Stimulated activated CD4-positive, alpha-beta T cell treated with anti-CD3 and anti-CD28 coated beads, Interleukin-4, amount 100 ng/mL, for 48 hours (primary cell): ENCODE measurements around the gene CUL9.
A peak's percentile ranks its signal among the peaks of the same experiment; 100 is the strongest.

ENCODE experiments used
- DNase-seq, 2 donors: peaks; one replicate each; pipeline ENCODE4 v3.0.0-alpha.2; 2020; ENCODE audit warnings: low read depth in 2 of 2

The CUL9 gene

DNA sequence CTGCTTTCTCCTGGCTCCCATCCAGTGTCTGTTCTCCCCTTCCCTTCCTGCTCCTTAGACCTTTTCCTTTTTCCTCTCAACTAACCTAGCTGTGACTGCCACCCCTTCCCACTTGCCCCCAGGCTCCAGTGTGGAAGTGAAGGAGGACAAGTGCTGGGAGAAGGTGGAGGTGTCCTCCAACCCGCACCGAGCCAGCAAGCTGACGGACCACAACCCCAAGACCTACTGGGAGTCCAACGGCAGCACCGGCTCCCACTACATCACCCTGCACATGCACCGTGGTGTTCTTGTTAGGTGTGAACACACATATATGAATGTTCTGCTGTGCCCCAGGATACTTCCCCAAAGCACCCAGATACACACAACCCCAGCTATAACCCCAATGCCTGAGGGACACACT is 18.5 kb downstream of the CUL9 start:
- no peak for DNase-seq

DNA sequence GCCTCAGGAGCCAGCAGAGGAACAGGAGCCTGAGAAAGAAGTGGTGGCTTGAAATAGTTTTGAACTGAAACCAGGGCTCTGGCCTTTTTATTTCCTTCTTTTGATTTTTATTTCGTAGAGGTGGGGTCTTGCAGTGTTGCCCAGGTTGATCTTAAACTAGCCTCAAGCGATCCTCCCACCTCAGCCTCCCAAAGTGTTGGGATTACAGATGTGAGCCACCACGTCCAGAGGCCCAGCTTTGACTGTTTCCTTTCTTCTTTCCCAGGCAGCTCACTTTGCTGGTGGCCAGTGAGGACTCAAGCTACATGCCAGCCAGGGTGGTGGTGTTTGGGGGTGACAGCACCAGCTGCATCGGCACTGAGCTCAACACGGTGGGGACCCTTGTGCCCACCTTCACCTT is 20.5 kb downstream of the CUL9 start:
- DNase-seq = no peak

DNA sequence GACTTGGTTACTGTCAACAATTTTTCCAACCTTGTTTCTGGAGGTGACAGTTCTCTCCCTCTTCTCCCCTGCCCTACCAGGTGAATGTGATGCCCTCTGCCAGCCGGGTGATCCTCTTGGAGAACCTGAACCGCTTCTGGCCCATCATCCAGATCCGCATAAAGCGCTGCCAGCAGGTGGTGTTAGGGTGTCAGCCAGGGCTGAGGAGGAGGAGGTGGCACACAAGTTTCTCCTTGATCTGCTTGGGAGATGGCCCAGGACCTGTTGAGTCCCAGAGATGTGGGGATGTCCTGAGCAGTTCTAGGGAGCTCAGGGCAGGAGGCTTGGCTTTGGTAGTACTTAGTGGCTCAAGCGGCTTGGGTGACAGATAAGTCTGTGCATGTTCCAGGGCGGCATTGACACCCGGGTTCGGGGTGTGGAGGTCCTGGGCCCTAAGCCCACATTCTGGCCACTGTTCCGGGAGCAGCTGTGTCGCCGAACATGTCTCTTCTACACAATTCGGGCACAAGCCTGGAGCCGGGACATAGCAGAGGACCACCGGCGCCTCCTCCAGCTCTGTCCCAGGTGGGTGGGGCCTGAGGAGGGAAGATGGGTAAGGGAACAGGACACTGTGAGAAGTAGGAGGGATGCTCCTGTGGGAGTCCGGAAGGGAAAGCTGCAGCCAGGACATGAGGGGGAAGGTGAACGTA is 21.2 kb downstream of the CUL9 start:
- no peak for DNase-seq

DNA sequence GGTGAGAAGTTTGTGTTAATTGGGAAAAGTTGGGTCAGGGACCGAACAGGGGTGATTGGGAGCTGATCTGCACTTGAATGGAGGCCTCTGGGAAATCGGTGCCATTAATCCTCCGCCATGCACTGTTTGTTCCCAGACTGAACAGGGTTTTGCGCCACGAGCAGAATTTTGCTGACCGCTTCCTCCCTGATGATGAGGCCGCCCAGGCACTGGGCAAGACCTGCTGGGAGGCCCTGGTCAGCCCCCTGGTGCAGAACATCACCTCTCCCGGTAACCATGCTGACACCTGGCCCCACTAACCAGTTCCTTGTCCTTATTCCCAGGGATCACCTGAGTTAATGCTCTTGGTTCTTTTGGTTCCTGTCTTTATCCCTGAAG is 21.7 kb downstream of the CUL9 start:
- DNase-seq = no peak

DNA sequence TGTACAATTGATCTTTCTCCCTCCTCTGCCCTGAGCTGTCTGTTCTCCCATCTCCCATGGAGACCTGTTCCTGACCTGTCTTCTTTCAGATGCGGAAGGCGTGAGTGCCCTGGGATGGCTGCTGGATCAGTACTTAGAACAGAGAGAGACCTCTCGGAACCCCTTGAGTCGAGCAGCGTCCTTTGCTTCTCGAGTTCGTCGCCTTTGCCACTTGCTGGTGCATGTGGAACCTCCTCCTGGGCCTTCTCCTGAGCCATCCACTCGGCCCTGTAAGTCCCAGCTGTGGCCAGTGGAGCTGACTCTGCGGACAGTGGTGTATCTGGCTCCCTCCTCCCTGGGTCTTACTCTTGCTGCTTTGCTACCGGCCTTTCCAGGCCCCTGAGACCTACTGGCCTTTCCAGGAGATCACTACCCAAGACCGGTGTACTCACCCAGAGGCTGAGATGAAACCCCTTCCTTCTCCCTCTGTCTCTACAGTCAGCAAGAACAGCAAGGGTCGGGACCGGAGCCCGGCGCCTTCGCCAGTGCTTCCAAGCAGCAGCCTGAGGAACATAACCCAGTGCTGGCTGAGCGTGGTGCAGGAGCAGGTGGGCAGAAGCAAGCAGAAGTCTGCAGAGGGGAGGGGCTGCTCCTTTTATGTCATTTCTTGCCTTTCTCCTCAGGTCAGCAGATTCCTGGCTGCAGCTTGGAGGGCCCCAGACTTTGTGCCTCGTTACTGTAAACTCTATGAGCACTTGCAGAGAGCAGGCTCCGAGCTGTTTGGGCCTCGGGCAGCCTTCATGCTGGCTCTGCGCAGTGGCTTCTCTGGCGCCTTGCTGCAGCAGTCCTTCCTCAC is 22.5 kb downstream of the CUL9 start:
- no peak for DNase-seq

DNA sequence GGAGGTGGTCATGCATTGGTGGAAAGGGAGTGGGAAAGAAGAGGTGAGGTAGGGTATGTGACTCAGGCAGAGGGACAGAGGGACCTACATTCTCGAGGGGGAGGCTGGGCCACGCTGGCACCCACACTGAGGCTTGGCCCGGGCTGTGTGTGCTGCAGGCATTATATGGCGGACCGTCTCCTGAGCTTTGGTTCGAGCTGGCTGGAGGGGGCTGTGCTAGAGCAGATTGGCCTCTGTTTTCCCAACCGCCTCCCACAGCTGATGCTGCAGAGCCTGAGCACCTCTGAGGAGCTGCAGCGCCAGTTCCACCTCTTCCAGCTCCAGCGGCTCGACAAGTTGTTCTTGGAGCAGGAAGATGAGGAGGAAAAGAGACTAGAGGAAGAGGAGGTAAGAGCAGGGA is 23.9 kb downstream of the CUL9 start:
- DNase-seq = no peak

DNA sequence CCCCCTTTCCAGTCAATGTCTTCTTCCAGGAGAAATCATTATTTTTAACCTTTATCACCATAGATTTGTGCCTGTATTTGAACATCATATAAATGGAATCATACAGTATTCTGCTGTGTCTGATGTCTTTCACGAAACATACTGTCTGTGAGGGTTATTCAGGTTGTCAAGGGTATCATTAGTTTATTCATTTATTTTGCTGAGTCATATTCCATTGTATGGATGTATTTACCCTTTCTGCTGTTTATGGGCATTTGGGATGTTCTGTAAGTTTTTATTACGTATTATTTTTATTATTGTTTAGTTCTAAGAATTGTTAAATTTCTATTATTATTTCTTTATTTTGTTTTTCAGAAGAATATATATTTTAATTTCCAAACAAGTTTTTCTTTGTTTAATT is 25.3 kb downstream of the CUL9 start:
- DNase-seq = no peak

DNA sequence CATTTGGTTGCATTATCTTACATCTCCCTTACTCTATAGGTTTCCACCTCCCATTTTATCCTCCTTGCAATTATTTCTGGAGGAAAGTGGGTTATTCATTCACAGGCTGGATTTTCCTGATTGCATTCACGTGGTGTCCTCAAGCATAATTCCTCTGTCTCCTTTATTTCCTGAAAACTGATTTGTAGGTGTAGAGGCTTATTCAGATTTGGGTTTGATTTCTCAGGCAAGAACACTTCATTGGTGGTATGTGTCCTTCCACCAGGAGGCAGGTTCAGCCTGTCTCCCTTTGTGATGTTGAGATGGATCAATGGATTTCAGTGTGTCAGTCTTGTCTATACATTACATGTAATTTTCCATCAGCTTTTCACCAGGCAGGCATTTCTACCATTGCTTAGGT is 30.0 kb downstream of the CUL9 start:
- no peak for DNase-seq

DNA sequence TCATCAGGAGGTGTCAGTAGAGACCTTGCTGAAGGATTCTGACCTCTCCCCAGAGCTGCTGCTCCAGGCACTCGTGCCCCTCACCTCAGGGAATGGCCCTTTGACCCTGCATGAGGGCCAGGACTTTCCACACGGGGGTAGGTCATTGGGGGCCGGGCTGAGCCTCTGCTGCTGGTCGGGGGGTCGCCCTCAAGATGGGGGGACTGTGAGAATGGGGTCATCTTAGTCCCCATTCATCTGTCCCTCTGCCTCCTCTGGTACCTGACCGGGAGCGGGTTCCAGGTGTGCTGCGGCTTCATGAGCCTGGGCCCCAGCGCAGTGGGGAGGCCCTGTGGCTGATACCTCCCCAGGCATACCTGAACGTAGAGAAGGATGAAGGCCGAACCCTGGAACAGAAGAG is 31.4 kb downstream of the CUL9 start:
- DNase-seq = no peak

DNA sequence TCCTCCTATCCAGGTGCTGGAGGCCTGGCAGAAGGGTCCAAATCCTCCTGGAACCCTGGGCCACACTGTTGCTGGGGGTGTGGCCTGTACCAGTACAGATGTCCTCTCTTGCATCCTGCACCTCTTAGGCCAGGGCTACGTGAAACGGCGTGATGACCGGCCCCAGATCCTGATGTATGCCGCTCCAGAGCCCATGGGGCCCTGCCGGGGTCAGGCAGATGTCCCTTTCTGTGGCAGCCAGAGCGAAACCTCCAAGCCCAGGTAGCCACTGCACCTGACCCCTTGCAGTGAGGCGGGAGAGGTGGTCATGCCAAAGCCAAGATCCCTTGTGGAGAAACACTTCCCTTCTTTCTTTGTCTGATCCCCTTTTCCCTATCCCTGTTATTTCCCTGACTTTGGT is 33.1 kb downstream of the CUL9 start:
- DNase-seq = no peak

DNA sequence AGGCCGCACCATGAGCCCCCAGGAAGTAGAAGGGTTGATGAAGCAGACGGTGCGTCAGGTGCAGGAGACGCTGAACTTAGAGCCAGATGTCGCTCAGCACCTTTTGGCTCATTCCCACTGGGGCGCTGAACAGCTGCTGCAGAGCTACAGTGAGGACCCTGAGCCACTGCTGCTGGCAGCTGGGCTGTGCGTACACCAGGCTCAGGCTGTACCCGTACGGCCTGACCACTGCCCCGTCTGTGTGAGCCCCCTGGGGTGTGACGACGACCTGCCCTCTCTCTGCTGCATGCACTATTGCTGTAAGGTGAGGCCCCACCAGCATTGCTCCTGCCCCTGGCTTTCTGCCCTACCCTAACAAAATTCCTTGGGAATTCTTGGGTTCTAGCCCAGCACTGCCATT is 34.2 kb downstream of the CUL9 start:
- no peak for DNase-seq

DNA sequence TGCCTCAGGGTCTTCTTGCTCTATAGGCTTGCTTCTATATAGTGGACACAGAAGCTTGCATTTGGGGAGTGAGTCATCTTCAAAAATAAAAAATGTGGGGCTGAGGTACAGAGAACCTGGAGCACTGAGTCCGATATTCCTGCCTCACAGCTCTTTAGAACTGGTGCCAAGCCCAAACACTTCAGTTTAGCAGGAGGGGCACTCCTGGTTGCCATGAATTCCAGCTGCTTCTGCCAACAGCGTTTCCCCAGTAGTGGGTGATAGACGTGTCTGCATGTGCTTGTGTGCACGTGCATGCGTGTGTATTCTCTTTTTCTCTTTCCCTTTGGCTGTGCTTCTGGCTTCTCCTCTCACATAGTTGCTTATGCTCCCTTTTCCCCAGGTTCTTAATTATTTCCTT is 35.4 kb downstream of the CUL9 start:
- no peak for DNase-seq

DNA sequence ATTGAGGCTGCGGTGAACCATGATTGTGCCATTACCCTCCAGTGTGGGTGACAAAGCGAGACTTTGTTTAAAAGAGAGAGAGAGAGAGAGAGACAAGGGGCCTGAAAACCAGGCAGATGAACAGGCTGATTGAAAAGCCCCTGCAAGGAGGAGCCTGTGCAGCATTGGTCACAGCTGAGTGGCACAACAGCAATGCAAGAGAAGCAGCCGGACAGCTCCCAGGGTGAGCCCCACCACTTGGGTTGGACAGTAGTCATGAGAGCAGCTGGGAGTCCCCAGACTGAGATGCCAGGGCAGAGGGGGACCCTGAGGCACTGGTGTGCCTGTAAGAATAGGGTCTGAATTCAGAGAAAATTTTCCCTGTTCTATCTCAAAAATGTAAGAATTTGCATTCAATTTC is 37.1 kb downstream of the CUL9 start:
- DNase-seq = no peak

DNA sequence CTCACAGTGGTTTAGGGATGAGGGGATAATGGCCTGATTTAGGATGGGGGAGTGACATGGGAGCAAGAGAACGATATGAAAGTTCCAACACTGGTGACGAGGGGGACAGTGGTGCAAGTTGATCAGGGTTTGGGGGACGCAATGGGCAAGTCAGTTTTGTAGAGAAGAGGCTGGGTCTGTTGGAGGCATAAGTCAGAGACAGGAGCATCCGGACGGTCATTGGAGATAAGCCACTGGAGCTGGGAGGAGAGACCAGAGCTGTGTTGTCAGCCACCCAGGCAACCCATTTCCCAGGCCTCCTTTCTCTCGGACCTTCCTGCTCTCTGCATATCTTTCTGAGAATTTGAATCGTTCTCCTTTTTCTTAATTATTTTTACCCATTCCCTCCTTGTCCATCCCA is 37.8 kb downstream of the CUL9 start:
- no peak for DNase-seq

DNA sequence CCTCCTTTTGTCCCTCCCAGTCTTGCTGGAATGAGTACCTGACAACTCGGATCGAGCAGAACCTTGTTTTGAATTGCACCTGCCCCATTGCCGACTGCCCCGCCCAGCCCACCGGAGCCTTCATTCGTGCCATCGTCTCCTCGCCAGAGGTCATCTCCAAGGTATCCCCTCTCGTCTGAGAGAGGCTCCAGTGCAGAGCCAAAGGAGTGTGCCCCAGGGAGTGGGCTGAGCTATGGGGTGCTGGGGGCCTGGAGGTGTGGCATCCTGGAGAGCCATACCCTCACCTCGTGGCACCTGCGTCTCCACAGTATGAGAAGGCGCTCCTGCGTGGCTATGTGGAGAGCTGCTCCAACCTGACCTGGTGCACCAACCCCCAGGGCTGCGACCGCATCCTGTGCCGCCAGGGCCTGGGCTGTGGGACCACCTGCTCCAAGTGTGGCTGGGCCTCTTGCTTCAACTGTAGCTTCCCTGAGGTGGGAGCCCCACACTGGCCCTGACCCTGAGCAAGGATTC is 38.5 kb downstream of the CUL9 start:
- no peak for DNase-seq

DNA sequence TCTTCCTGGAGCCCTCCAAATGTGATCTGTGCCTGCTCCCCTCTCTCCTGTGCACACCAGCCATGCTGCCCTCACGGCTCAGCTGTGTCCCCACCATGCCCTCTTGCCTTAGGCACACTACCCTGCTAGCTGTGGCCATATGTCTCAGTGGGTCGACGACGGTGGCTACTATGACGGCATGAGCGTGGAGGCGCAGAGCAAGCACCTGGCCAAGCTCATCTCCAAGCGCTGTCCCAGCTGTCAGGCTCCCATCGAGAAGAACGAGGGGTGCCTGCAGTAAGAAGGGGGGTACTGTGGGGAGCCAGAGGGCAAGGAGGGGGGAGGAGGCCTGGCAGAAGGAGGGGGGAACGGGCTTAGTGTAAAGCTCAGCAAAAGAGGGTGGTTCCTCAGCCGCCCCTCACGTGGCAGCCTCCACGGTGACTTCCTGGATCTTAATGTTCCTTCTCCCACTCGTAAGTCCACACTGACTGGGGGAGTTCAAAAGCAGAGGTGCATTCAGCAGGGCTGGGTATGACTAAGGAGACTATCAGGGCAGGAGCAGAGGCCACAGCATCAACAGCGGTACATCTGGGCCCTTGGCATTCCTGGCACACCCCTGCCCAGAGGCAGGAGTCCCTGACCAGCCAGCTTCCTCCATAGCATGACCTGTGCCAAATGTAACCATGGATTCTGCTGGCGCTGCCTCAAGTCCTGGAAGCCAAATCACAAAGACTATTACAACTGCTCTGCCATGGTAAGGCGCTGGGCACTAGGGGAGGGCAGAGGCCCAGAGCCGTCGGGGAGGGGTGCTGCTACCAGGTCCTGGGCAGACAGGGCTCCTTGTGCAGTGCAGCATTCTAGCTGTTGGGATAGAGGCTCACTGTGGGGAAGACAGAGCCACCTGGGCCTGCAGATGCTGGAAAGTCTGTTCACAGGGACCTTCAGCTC is 39.3 kb downstream of the CUL9 start:
- DNase-seq = no peak

DNA sequence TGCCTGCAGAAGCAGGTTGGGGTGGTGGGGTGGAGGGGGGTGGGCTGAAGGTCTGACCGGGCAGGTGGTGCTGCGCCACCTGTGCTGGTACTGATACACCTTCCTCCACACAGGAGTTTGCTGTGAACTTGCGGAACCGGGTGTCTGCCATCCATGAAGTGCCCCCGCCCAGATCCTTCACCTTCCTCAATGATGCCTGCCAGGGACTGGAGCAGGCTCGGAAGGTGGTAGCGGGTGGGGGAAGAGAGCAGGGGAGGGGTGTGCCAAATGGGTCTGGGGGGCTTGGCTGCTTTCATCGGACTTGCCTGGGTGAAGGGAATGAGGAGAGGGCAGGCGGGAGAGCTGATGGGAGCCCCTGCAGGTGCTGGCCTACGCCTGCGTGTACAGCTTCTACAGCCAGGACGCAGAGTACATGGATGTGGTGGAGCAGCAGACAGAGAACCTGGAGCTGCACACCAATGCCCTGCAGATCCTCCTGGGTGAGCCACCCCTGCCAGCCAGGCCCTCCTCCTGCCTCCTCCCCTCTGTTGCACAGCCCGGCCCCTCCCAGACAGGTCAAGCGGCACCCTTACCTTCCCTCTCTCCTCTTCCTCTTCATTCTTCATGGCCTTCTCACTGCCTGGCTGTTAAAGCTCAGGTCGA is 40.5 kb downstream of the CUL9 start:
- no peak for DNase-seq

DNA sequence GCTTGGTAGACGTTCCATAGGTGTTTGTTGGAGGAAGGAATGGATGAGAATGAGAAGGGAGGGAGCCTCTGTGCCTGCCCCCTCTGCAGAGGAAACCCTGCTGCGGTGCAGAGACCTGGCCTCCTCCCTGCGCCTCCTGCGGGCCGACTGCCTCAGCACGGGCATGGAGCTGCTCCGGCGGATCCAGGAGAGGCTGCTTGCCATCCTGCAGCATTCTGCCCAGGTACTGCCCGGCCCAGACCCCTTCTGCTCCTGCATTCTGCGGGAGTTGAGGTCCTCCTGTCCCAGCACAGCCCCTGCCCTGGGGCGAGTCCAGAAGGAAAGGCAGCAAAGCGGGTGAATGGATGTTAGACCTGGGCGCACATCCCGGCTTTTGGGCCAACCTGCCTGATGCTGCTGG is 41.2 kb downstream of the CUL9 start:
- DNase-seq = no peak

DNA sequence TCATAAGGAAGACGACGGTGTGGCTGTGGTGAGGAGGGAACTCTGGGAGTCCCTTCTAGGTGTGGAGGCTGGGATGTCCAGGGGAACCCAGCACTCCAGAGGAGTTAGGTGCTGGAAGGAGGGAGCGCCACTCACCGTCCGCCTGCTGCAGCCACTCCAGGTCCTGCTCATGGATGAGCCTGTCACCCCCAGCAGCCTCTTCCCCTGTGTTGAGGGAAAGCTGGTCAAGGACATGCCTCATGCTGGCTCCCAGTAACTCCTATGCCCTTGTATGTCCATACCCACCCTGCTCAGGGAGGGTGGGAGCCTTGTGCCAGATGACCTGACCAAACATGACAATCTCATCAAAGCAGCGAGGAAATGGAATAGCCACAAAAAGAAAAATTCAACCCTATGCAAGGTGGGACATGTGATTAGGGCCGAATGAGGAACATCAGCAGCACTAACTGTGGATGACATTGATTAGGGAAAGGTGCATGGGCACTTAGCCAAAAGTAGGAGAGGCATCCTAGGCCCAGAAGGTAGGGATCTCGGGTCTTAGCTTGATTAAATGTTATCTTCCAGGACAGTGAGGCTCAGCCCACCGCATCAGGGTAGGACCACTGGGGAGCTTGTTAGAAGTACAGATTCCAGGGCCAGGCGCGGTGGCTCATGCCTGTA is 44.3 kb downstream of the CUL9 start:
- DNase-seq = no peak

DNA sequence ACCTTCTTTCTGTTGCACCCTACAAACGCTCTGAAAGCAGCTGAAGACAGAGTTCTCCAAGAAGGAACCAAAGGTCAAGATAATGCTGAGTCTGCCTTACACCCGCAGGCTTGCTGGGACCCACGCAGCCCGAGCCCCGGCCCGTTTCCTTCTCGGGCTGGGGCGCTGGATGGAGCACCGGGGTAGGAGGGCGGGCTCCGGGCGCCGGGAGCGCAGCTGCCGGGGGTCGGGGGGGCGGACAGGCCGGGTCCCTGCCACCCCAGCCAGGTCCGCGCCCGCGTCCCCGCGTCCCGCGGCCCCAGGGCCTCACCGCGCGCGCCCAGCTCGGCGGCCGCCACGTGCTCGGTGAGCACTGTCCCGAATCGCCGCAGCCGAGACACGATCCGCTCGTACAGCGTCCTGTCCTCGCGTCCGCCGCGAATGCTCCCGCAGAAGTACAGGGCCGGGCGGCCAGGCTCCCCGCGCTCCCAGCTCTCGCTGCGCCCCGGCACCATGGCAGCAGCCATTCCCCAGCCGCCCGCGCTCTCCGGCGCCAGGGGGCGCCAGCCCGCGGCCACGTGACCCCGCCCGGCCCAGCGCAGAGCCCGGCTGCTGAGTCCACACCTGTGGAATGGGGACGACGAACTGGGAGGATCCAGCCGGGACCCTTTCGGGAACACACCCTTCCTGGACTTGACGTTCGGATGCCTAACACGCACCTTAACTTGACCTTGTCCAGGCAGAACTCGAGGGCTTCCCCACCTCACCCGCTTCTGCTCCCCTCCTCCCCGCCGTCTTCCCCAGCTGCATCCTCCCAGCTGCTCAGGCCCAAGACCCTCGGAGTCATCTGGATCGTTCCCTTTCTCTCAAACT is 47.2 kb downstream of the CUL9 start, which contains the start of gene DNPH1:
DNPH1 (minus strand) TSS at position 531 of the 852 bp plus-strand sequence; CDS start at position 506, 25 bp downstream.
- DNase-seq = peak; percentile 68 to 74
